GM19351 (cell line): ENCODE measurements around the gene MANF.
"Not testable (repeated sequence)": the region's sequence is repeated elsewhere in the genome, so short reads cannot be mapped to it uniquely, and the experiment has no call there.

Source experiments
- ATAC-seq: cut with Tn5 transposase; IDR thresholded peaks from one replicate; pipeline ENCODE4 v1.9.1; 2021; ENCODE audit warnings: mild to moderate bottlenecking, moderate library complexity; ENCODE audit not compliant: unreplicated experiment

Gene MANF

DNA sequence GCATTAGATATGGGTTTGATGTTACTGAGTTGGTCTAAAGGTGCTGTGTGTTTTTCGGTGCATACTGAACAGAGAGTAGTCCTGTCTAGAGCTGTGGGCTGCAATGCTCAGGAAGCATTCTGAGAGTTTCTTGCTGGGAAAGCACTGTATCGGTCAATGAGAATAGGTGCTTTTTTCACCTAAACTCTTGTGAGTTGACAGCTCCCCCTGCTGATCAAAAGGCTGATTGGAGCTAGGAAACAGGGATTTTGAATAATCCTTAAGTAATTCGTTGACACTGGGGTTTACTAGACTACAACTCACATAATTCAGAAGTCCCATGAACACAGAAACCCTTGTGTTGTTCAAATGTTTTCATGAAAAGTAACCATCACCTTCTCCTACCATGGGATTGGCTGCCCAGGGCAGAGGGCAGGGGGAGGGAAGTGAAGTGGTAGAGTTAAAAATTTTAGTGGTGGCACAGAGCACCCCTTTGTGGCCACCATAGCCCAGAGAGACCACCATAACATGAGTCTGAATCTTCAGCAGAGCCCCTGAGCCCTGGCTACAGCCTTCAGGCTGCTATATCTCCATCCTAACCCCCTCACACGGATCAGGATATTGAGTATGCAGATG, 13.0 kb upstream of the MANF start:
- no peak for ATAC-seq

DNA sequence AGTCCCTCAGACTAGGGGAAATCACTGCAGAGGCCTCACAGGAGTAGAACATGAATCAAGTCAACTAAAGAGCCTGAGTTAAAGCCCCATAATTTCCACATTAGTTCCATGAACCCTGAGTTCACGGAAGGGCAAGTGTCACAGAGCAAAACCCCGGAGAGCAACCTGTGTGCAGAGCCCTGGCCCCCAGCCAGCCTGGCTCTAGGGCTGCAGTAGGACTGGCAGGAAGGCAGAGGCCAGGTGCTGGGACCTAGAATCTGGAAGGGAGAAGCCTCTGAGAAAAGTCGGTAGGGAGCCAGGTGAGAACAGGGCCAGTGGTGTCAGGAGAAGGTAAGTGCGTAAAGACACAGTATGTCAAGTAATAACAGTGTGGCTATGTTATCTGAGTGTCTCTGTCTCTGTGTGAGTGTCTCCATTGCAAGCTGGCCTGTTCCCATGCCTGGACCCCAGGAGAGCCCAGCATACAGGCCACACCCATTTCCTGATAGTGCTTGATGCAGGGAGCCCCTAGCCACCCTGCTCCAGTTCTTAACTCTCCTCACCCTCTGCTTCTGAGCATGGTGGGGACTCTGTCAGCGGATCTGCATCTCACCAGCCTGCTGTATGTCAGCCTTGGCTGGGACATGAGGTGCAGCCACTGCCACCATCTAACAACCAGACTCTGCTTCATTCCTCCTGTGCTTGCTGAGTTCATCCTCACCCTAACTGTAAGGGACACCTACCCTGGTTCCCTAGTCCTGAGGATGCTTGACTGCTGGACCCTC, 11.3 kb upstream of the MANF start:
- no peak for ATAC-seq

DNA sequence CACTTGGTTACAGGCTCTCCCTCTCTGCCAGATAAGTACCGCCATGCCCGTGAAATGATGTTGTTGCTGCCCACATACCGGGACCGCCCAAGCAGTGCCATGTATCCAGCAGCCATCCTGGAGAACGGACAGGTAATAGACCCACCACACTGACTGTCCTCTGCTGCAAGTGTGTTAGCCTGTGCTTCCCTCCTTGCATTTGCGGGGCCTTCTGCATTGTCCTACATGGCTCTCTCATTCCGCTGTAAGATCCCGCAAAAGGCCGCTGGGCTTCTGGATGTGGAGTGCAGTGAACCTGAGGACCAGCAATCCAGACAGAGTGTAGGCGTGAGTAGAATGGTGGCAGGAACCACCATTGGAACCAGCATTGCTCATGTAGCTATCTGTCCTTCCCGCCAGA, 10.6 kb upstream of the MANF start:
- ATAC-seq = no peak

DNA sequence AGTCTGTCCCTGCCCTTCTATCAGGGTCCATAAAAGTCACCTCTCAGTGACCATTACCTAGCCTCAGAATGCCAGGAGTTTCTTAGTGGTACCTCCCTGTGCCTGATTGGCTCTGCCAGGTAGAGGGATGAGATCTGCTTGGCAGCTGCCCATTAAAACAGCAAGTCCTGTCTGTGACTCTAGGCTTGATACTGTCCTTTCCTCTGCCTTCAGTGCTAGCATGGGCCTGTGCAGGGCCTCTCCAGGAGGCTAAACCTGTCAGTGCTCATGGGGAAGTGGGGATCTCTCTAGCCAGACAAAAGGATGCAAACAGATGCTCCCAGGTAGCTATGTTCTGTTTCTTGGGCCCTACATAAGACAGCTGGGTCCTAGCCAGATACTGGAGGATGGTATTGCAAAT, 10.0 kb upstream of the MANF start:
- ATAC-seq = no peak

DNA sequence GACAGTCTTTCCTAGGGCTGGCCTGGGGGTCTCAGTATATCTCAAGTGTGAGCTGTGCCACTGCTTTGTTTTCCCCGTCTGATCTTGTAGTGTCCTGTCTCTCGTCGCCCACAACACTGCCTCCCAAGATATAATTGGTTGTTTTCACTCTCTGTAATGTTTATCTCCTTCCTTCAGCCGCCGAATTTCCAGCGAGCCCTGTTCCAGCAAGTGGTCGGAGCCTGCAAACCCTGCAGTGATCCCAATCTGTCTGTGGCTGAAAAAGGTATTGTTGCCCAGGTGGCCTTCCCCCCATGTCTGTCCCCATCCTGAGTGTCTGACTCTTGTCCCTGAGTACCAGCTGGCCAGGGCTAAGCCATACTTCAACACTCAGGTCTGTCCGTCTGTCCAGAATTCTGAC, 9.5 kb upstream of the MANF start:
- no peak for ATAC-seq

DNA sequence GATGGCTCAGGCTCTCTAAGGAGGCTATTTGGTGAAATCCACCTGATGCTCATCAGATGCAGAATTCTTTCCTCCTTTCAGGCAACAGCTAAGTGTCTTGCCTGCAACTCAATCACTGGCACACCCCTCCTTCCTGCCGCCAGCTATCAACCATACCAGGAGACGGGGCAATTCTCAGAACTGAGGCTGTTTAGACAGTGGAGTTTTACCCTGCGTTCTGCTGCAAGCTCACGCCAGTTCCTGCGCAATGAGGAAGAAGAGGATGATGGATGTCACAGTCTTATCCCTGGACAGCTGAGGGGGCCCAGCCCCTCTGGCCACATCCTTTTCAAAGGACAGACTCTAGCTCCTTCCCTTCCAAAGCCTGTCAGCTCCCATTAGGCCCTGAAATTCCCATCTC, 7.0 kb upstream of the MANF start:
- no peak for ATAC-seq

DNA sequence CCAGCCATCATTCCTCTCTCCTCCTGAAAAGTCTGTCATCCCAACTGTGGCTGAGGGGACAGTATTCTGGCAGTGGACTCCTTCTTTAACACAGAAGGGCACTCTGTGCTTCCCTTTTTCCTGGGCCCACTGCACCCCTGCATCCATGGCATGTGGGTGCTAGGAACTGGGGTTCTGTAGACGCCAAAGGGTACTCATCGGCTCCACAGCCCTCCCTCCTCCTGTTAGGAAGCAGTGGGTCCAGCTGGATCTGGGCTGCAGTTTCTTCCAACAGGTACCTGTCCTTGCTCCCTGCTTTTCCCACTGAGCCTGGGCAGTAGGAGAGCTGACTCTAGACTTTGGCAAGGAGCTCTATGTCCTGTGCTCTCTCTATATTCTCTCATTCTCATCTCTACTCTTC, 6.4 kb upstream of the MANF start:
- no peak for ATAC-seq

DNA sequence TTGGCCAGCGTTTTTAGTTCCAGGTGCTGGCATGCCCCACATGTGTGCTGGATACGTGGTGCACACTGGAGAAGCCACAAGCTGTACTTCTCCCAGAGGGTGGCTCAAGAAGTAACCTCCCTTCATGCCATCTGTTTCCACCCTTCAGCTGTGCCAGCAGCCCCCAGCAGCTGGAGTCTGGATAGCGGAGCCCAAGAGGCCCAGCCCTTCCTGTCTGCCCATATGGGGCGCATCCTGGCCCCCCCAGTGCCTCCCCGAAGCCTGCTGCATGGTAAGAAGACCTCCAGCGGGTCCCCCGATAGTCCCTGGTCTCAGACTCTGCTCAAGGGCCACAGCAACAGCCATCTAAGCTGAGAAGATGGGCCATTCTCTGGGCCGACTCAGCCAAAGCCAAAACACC, 5.8 kb upstream of the MANF start:
- ATAC-seq = no peak

DNA sequence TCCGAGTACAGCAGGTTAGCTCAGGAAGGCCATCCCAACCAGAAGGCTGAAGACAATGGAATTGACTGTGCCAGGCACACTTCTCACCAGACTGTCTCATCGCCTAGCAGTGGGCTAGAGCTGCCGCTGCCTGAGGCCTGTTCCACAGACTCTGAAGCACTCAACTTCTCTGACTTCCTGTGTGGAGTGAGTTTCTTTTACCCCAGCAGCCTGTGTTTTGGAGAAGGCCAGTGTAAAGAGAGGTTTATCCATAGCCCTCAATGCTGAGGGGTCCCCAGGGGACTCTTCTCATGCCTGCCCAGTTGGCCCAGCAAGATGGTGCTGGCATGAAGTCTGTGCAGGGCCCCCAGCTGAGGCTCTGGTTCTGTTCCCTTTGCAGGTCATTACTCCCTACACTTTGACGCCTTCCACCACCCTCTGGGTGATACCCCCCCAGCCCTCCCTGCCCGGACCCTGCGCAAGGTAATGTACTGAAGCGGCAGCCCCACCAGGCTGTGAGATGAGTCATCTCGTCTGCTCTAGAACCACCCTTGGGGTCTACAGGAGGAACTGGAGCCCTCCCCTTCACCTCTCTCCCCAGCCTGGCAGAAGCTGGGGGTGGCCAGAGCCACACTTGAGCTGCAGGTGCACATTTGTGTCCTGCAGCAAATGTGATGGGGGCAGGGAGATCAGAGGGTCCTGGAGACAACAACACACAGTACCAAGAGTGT, 5.2 kb upstream of the MANF start:
- ATAC-seq = no peak

DNA sequence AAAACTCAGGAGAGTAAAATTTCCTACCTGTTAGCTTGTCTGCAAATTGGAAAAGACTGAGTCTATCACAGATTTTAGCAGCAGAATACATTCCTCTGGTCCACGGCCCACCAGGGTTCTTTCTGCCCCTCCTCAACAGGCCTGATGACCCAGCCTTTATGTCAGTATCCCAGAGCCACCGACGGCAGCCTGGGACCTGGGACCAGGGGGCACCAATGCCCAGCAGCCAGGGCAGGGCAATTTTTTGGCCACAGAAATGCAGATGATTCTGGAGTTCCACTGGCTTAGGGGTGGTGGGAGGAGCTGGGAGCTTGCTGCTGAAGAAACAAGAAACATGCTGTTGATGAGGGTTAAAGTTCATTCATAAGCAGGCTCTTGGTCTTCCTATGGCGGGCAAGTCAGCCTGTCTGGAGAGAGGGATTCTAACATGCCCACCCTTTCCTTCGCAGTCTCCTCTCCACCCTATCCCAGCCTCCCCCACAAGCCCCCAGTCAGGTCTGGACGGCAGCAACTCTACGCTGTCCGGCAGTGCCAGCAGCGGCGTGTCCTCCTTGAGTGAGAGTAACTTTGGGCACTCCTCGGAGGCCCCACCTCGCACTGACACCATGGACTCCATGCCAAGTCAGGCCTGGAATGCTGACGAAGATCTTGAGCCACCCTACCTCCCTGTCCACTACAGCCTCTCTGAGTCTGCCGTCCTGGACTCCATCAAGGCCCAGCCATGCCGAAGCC, 4.3 kb upstream of the MANF start:
- no peak for ATAC-seq

DNA sequence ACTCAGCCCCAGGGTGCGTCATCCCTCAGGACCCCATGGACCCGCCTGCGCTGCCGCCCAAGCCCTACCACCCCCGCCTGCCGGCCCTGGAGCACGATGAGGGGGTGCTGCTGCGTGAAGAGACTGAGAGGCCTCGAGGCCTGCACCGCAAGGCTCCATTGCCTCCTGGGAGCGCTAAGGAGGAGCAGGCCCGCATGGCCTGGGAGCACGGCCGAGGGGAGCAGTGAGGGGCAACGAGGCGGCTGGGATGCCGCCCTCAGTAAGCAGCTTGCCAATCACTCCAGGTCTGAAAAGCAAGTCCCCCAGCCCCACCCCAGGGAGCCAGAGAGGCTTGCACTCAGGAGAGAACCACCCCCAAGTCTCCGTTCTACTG, 3.8 kb upstream of the MANF start:
- no peak for ATAC-seq

DNA sequence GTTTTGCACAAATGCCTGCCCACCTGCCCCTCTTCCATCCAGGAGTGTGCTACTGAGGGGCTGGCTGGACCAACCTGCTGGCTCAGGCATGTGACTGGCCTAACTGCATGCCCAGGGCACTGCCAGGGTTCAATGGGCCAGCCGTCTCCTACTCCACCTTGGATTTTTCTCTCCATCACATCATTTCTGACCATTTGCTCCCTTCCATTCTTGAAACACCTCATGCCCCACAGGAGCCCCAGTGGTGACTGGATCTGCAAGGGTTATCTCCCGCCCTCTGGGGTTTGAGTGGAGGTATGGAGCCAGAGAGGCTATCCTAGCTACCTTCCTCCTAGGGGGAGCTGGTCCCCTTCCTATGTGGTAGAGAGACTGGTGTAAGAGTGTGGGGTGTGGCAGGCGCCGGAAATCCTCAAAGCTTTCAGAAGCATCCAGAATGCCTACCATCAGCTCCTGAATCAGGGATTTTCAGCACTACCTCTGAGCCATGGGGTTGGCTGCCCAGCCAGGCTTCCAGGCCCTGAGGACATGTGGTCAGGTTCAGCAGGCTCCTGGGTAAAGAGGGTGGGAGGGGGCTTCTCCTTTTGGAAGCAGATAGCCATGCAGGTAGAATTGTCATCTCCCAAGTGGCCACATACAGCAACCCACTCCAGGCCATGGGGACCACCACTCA, 2.9 kb upstream of the MANF start:
- ATAC-seq = no peak

DNA sequence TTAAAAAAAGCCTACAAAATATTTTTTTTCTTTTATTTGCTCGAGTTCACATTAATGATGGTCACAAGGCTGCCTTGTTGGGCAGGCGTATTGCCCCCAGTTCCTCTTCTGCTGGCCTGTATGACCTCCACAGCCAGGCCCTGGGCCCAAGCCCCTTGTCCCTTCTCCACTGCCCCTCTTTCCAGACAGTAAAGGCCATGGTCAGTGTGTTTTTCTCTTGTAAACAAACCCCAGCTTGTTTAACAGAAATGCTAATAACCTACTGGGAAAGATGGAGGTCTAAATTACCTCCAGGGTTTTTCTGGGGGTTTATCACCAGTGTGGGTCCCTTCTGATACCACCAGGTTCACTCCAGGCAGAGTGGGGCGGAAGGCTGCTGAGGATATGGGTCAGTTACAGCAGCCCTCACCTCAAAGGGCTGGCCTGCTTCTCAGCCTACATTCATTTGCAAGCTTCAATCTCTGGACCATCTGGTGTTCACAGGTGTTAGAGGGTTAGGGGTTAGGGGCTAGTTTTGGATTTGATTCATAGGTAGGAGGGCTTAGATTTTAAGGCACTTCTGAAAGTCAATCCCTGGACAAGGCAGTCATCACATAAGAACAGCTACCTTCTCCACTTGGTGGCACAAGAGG, 2.0 kb upstream of the MANF start:
- no peak for ATAC-seq

DNA sequence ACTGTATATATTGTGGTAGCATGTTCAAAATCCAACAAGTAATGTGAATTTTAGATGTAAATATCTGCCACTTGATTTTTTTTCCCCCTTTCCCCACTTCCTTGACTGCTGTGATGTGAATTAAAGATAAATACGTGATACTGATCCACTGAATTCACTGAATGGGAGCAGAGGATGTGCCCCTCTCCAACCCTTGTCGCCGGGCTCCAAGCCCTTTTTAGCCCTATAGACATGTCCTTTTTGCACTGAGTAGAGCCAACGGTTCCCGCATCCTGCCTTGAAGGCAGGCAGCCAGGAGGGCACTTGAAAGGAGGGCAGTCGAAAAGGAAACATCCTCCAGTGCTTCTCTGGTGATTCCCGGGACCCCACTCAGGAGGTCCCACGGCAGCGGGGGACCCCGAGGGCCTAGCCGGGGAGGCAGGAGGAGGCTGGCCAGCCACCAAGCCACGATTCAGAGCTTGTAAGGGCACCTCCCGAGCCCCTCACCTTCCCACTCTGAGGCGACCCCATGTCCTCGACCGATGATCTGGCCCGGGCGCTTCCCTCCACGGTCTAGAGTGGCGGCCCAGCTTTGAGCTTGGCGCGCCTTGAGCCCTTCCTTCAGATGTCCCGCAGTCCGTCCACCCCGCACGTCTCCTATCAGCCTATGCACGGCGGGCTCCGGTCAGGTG, 901 bp upstream of the MANF start:
- peak; percentile 8 for ATAC-seq

DNA sequence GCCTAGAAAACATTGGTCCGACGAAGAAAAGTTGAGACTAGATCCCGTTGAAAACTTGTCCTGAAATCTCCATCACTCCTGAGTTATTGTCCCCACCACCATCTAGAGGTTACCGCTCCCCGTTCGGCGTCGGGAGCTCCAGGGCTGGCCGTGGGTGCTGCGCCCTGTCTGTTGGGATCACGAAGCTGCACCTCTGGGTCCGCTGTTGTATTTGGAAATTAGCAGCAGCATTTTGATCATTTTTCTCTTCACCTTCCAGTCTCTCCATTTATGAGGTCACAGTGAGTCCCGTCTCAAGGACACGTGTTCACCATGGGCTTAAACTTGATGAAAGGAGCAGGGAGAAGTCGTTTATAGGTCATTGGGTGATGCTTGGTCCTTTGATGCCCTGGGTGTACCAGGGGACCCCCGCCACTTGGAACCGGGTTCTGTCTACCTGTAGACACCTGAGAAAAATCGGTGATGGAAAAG, 565 bp downstream of the MANF start:
- no peak for ATAC-seq

DNA sequence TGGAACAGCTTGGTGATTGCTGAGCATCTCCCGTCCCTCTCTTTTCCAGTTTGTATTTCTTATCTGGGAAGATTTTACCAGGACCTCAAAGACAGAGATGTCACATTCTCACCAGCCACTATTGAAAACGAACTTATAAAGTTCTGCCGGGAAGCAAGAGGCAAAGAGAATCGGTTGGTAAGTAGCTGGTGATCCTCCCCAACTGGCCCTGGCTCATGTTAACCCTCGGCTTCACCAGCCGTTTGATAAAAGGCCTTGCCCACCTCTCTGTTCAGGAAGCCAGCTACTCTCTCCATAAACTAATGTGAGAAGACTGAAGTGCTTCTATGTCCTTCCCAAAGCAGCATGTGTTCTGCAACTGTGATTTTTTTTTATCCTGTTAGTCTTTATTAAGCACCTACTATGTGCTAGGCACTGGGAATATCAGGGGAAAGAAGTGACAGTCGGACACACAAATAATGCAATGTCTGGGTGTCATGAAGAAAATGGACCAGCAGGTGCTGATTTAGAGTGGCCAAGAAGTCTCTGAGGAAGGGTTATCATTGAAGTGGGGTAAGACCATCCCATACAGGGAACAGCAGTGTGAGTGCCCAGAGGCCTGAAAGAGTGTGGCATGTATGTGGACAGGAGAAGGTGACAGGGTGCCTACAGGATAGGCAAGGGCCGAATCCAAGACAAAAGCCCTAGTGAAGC, 1.2 kb downstream of the MANF start:
- no peak for ATAC-seq

DNA sequence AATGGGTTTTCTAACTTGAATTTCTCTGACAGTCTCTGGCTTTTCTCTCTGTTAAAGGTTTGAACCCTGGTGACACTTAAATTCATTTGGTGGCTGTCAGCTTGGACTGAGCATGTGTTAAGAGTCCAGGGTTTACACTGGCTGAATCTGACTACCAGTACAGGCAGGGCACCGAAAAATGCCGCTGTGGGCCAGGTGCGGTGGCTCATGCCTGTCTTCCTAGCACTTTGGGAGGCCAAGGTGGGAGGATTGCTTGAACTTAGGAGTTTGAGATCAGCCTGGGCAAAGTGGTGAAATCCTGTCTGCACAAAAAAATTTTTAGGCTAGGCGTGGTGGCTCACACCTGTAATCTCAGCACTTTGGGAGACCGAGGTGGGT, 1.8 kb downstream of the MANF start:
- ATAC-seq = no peak

DNA sequence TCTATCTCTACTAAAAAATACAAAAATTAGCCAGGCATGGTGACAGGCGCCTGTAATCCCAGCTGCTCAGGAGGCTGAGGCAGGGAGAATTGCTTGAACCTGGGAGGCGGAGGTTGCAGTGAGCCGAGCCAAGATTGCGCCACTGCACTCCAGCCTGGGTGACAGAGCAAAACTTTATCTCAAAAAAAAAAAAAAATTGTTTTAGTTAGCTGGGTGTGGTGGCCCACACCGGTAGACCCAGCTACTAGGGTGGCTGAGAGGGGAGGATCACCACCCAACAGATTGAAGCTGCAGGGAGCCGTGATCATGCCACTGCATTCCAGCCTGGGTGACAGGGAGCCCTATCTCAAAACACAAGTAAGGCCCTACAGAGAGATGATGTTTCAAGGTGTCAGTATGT, 2.2 kb downstream of the MANF start:
- ATAC-seq = not testable (repeated sequence)

DNA sequence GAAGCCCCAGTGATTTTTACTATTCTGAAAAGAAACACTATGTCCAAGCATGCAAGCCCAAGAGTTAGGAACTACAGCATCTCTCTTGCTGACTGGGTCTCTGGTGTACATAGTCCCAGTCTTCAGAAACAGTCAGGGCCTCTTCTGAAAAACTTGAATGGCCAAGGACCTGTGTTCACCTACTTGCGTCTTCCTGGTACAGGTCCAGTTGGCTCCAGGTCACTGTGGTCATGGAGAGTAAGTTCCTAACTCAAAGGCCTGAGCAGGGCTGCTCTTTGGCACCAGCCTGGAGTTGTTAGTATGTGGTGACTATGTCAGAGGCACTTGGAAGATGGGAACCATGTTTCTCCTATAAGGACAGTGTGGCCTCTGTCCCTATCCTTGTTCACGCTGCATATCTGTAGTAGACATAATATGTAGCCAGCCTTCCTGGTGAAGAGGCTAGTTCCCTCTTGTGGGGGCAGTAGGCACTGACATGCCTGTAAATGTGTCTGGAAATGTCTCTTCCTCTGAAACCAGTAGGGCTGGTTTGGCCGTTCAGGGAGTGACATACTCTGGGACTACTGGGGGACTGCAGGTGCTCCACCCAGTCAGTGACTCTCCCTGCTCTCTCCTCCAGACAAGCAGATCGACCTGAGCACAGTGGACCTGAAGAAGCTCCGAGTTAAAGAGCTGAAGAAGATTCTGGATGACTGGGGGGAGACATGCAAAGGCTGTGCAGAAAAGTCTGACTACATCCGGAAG, 3.4 kb downstream of the MANF start:
- ATAC-seq = no peak
